Ishikawa (cell line): ENCODE measurements around the gene ANKMY1.

Source experiments
- CEBPB ChIP-seq: IDR thresholded peaks from 2 replicates; pipeline ENCODE4 v1.6.1; 2012
- CREB1 ChIP-seq: IDR thresholded peaks from 2 replicates; pipeline ENCODE4 v1.6.1; 2012; ENCODE audit warnings: low read depth
- EGR1 ChIP-seq: IDR thresholded peaks from 2 replicates; pipeline ENCODE4 v1.6.1; 2012
- EP300 ChIP-seq: IDR thresholded peaks from 2 replicates; pipeline ENCODE4 v1.6.1; 2012; ENCODE audit warnings: borderline replicate concordance
- FOXM1 ChIP-seq: IDR thresholded peaks from 2 replicates; pipeline ENCODE4 v1.6.1; 2012; ENCODE audit warnings: low read depth, borderline replicate concordance
- MAX ChIP-seq: IDR thresholded peaks from 2 replicates; pipeline ENCODE4 v1.6.1; 2012
- RAD21 ChIP-seq: IDR thresholded peaks from 2 replicates; pipeline ENCODE4 v1.6.1; 2012; ENCODE audit warnings: low read depth
- REST ChIP-seq: IDR thresholded peaks from 2 replicates; pipeline ENCODE4 v1.6.1; 2012; ENCODE audit warnings: low read depth, mild to moderate bottlenecking
- TAF1 ChIP-seq: IDR thresholded peaks from 2 replicates; pipeline ENCODE4 v1.6.1; 2012; ENCODE audit warnings: low read depth, mild to moderate bottlenecking
- TCF12 ChIP-seq: IDR thresholded peaks from 2 replicates; pipeline ENCODE4 v1.6.1; 2012; ENCODE audit warnings: low read depth
- TEAD4 ChIP-seq: IDR thresholded peaks from 2 replicates; pipeline ENCODE4 v1.6.1; 2012
- USF1 ChIP-seq: IDR thresholded peaks from 2 replicates; pipeline ENCODE4 v1.6.1; 2012
- YY1 ChIP-seq: IDR thresholded peaks from 2 replicates; pipeline ENCODE4 v1.6.1; 2012; ENCODE audit warnings: low read depth
- ZBTB7A ChIP-seq: IDR thresholded peaks from 2 replicates; pipeline ENCODE4 v1.6.1; 2012; ENCODE audit warnings: low read depth

GRCh38 chr2:240603081-240603835, 45.5 kb upstream of the ANKMY1 start:
- TF ChIP-seq TEAD4, result no peak
- no peak for TF ChIP-seq CEBPB
- no peak for TF ChIP-seq REST
- TF ChIP-seq ZBTB7A, result no peak
- TF ChIP-seq CREB1, result no peak
- no peak for TF ChIP-seq RAD21
- TF ChIP-seq EGR1, result no peak
- TF ChIP-seq USF1, result no peak
- TF ChIP-seq YY1, result no peak
- no peak for TF ChIP-seq FOXM1
- TF ChIP-seq TCF12, result no peak
- no peak for TF ChIP-seq EP300
- TF ChIP-seq TAF1, result no peak
- TF ChIP-seq MAX, result no peak
